HG03097 (cell line): ENCODE measurements around the gene CACNA1F.

Experiments
- ATAC-seq: cut with Tn5 transposase; IDR thresholded peaks from one replicate; pipeline ENCODE4 v1.9.1; 2021; ENCODE audit not compliant: unreplicated experiment, low FRiP score

CACNA1F gene

GRCh38 chrX:49160908-49161307 lies 72.2 kb downstream of the CACNA1F start:
- no peak for ATAC-seq

GRCh38 chrX:49157194-49157593 lies 75.9 kb downstream of the CACNA1F start:
- no peak for ATAC-seq

- ATAC-seq = peak; percentile 75
Measured at GRCh38 chrX:49155900-49156837, 77.0 kb downstream of the CACNA1F start.

GRCh38 chrX:49155243-49155899 lies 77.8 kb downstream of the CACNA1F start:
- no peak for ATAC-seq
